Astrocyte (in vitro differentiated cells and primary cell): Measurements from ENCODE around the gene THAP11. TPM values are rescaled to one million over a fixed set of nuclear protein-coding genes. Genes with fewer than 3 reads are reported as not detected.

ENCODE experiments used
- DNase-seq: peaks from one replicate; pipeline ENCODE4 v3.0.0-alpha.2; 2010; ENCODE audit warnings: low read depth
- FAIRE-seq: peaks from 2 replicates; lab custom pipeline; 2011; peaks lifted over from hg19 to GRCh38; lab: Jason Lieb, UNC
- H2AFZ ChIP-seq: 2 replicates; pipeline ENCODE4 v1.6.0; 2012; ENCODE audit warnings: low read depth, low read length, inconsistent platforms
- H3K27ac ChIP-seq: 2 replicates; pipeline ENCODE4 v1.5.1; 2011; ENCODE audit warnings: low read depth, low read length, inconsistent platforms
- H3K27me3 ChIP-seq: 2 replicates; pipeline ENCODE4 v1.6.0; 2011; ENCODE audit warnings: low read length, inconsistent platforms; ENCODE audit not compliant: insufficient read depth
- H3K36me3 ChIP-seq: 2 replicates; pipeline ENCODE4 v1.5.1; 2011; ENCODE audit warnings: low read length, inconsistent platforms; ENCODE audit not compliant: insufficient read depth
- H3K4me1 ChIP-seq: 2 replicates; pipeline ENCODE4 v1.5.1; 2011; ENCODE audit warnings: low read length, inconsistent platforms; ENCODE audit not compliant: insufficient read depth
- H3K4me2 ChIP-seq: 2 replicates; pipeline ENCODE4 v1.6.0; 2012; ENCODE audit warnings: low read length, inconsistent platforms
- H3K4me3 ChIP-seq: 2 replicates; pipeline ENCODE4 v1.5.1; 2011; ENCODE audit warnings: low read depth, mild to moderate bottlenecking, low read length, inconsistent platforms; ENCODE audit not compliant: insufficient read depth
- H3K79me2 ChIP-seq: 2 replicates; pipeline ENCODE4 v1.6.0; 2012; ENCODE audit warnings: mild to moderate bottlenecking, low read length, inconsistent platforms; ENCODE audit not compliant: insufficient read depth
- H3K9ac ChIP-seq: 2 replicates; pipeline ENCODE4 v1.6.0; 2012; ENCODE audit warnings: mild to moderate bottlenecking, low read length, inconsistent platforms
- H3K9me3 ChIP-seq: 2 replicates; pipeline ENCODE4 v1.5.1; 2012; ENCODE audit warnings: low read depth, mild to moderate bottlenecking, low read length, inconsistent platforms; ENCODE audit not compliant: insufficient read depth
- H4K20me1 ChIP-seq: 2 replicates; pipeline ENCODE4 v1.6.0; 2012; ENCODE audit warnings: low read length, inconsistent platforms; ENCODE audit not compliant: insufficient read depth
- H3K27ac Mint-ChIP-seq: one replicate; pipeline ENCODE4 v1.8.0; 2021; ENCODE audit warnings: mild to moderate bottlenecking, mixed read lengths; ENCODE audit not compliant: unreplicated experiment
- H3K27me3 Mint-ChIP-seq: one replicate; pipeline ENCODE4 v1.8.0; 2021; ENCODE audit warnings: low read depth, mixed read lengths; ENCODE audit not compliant: unreplicated experiment
- H3K36me3 Mint-ChIP-seq: one replicate; pipeline ENCODE4 v1.8.0; 2021; ENCODE audit warnings: low read depth, mixed read lengths; ENCODE audit not compliant: unreplicated experiment
- H3K4me1 Mint-ChIP-seq: one replicate; pipeline ENCODE4 v1.8.0; 2021; ENCODE audit warnings: low read depth, mixed read lengths; ENCODE audit not compliant: unreplicated experiment
- H3K4me3 Mint-ChIP-seq: one replicate; pipeline ENCODE4 v1.8.0; 2021; ENCODE audit warnings: mild to moderate bottlenecking, moderate library complexity, mixed read lengths; ENCODE audit not compliant: unreplicated experiment
- H3K9me3 Mint-ChIP-seq: one replicate; pipeline ENCODE4 v1.8.0; 2021; ENCODE audit warnings: mild to moderate bottlenecking, mixed read lengths; ENCODE audit not compliant: unreplicated experiment
- EZH2 ChIP-seq: IDR thresholded peaks from 2 replicates; pipeline ENCODE4 v1.6.1; 2012; ENCODE audit warnings: mild to moderate bottlenecking, low read length, inconsistent platforms; ENCODE audit not compliant: insufficient read depth
- total RNA-seq: library from RNA; stranded (reverse); gene quantifications from 2 replicates; pipeline ENCODE4 v1.2.1, GENCODE V29; 2021
- TF ChIP-seq, protein P1 (sequence below): IDR thresholded peaks from 2 replicates; pipeline ENCODE4 v1.5.1; 2011; ENCODE audit warnings: low read depth, mild to moderate bottlenecking, inconsistent platforms, low read length, moderate library complexity; ENCODE audit not compliant: insufficient read depth

The THAP11 gene
- total RNA-seq, 1 donor from 2014 or later = 16.5 TPM

DNA sequence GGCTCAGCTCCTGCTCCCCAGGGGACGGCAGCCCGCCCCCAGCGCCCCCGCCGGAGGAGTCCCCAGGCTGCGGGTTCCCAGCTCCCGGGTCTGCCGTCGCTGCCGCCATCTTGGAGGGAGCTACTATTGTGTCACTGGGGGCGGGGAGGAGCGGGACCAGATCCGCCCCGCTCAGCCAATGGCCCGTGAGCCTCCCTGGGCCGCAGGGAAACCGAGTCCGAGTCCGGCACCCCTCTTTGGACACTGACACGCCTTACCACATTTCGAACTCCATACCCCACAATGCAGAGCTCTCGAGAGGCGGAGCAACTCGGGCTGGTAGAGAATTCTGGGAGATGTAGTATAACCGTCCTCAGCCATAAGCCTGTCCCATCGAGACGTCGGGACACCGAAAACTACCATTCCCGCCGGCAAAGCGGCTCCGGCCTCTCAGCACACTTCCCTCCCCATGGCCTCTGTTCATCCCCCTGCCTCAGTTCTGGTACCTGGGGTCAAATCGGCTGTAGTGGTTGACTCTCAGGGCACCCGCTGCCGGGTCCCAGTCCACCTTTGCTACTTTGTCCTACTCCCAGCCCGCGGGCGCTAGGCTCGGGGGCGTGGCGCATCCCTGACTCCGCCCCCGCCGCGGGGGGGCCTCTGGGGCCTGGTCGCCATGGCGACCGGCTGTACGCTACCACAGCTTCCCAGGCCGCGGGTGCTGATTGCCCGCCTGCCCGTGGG, 35.5 kb upstream of the THAP11 start, which contains the start of the genes RANBP10 and TSNAXIP1:
Gene RANBP10, minus strand, starts transcription at position 133 of the 720 bp plus-strand sequence. Its CDS starts 24 bp downstream, at position 109.
Gene TSNAXIP1, plus strand, starts transcription at position 462 of the 720 bp plus-strand sequence. CDS start 261 bp downstream, outside the sequence.
- peak within 1 kb of the TSS; percentile 44 for H3K27ac Mint-ChIP-seq
- peak; percentile 98 for DNase-seq
- Histone ChIP-seq H3K27me3 (no peaks in the 10 kb centered on the region), H3K4me3 (peak within 1 kb of the TSS; percentile 97), H3K4me1 (peaks cover 8% of the 10 kb centered on the region), H2AFZ (peak within 1 kb of the TSS; percentile 98), H3K27ac (peak within 1 kb of the TSS; percentile 73), H3K79me2 (peaks cover 43% of the 10 kb centered on the region), H4K20me1 (peaks cover 29% of the 10 kb centered on the region), H3K4me2 (peak within 1 kb of the TSS; percentile 97), H3K9ac (peak within 1 kb of the TSS; percentile 93), H3K9me3 (no peaks in the 10 kb centered on the region), H3K36me3 (peaks cover 7% of the 10 kb centered on the region)
- TF ChIP-seq, protein P1, sequence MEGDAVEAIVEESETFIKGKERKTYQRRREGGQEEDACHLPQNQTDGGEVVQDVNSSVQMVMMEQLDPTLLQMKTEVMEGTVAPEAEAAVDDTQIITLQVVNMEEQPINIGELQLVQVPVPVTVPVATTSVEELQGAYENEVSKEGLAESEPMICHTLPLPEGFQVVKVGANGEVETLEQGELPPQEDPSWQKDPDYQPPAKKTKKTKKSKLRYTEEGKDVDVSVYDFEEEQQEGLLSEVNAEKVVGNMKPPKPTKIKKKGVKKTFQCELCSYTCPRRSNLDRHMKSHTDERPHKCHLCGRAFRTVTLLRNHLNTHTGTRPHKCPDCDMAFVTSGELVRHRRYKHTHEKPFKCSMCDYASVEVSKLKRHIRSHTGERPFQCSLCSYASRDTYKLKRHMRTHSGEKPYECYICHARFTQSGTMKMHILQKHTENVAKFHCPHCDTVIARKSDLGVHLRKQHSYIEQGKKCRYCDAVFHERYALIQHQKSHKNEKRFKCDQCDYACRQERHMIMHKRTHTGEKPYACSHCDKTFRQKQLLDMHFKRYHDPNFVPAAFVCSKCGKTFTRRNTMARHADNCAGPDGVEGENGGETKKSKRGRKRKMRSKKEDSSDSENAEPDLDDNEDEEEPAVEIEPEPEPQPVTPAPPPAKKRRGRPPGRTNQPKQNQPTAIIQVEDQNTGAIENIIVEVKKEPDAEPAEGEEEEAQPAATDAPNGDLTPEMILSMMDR = no peak
- TF ChIP-seq EZH2 = no peak
- peaks cover 14% of the 10 kb centered on the region for H3K36me3 Mint-ChIP-seq
- H3K4me1 Mint-ChIP-seq = peaks cover 12% of the 10 kb centered on the region
- peak within 1 kb of the TSS; percentile 95 for H3K4me3 Mint-ChIP-seq
- FAIRE-seq = peak; percentile 52
- no peaks in the 10 kb centered on the region for H3K27me3 Mint-ChIP-seq
- H3K9me3 Mint-ChIP-seq = no peaks in the 10 kb centered on the region

- H2AFZ ChIP-seq = peak overlapping the region; percentile 98
- Mint-ChIP-seq H3K27me3 (no peaks in the 10 kb centered on the region), H3K4me1 (peaks cover 12% of the 10 kb centered on the region), H3K4me3 (peak overlapping the region; percentile 95), H3K9me3 (no peaks in the 10 kb centered on the region), H3K27ac (peak overlapping the region; percentile 44), H3K36me3 (peaks cover 14% of the 10 kb centered on the region)
- no peaks in the 10 kb centered on the region for H3K9me3 ChIP-seq
- peaks cover 8% of the 10 kb centered on the region for H3K4me1 ChIP-seq
- peaks cover 22% of the 10 kb centered on the region for H4K20me1 ChIP-seq
- no peak for DNase-seq
- H3K79me2 ChIP-seq = peaks cover 37% of the 10 kb centered on the region
- H3K9ac ChIP-seq = peak overlapping the region; percentile 93
- no peak for FAIRE-seq
- no peaks in the 10 kb centered on the region for H3K27me3 ChIP-seq
- H3K36me3 ChIP-seq = peaks cover 7% of the 10 kb centered on the region
- TF ChIP-seq, protein P1 = no peak
- no peak for TF ChIP-seq EZH2
- H3K4me3 ChIP-seq = peak overlapping the region; percentile 97
- peak overlapping the region; percentile 97 for H3K4me2 ChIP-seq
- peak overlapping the region; percentile 70 for H3K27ac ChIP-seq
Measured at GRCh38 chr16:67807148-67807682, 34.9 kb upstream of the THAP11 start.
